Uterus (tissue), 4 donors: ENCODE data around the gene BTAF1. TPM values are rescaled to one million over a fixed set of nuclear protein-coding genes. Genes with fewer than 3 reads are reported as not detected.
A peak's percentile ranks its signal among the peaks of the same experiment; 100 is the strongest.
"Not testable (repeated sequence)": the region's sequence is repeated elsewhere in the genome, so short reads cannot be mapped to it uniquely, and the experiment has no call there.

Experiments
- DNase-seq, 2 donors: peaks; one replicate each; pipeline ENCODE4 v3.0.0-alpha.2; 2019 to 2020
- H3K27ac ChIP-seq, 2 donors: fragments of 200-600 bp; sonication (generic); 1 replicate in 1 of 2; 2 replicates in 1 of 2; pipeline ENCODE4 v1.5.1; 2016 to 2018
- H3K27me3 ChIP-seq, 2 donors: fragments of 200-600 bp; sonication (generic); one replicate each; pipeline ENCODE4 v1.5.1; 2018 to 2019; ENCODE audit warnings: control low read depth in 1 of 2
- H3K36me3 ChIP-seq, 2 donors: fragments of 200-600 bp; sonication (generic); one replicate each; pipeline ENCODE4 v1.5.1; 2019; ENCODE audit warnings: control low read depth in 1 of 2
- H3K4me1 ChIP-seq, 2 donors: fragments of 200-600 bp; sonication (generic); one replicate each; pipeline ENCODE4 v1.5.1; 2018 to 2019; ENCODE audit warnings: control low read depth in 1 of 2
- H3K4me3 ChIP-seq, 2 donors: fragments of 200-600 bp; sonication (generic); 1 replicate in 1 of 2; 2 replicates in 1 of 2; pipeline ENCODE4 v1.5.1; 2018 to 2019; ENCODE audit warnings: mild to moderate bottlenecking in 1 of 2
- H3K9me3 ChIP-seq, 2 donors: fragments of 200-600 bp; sonication (generic); one replicate each; pipeline ENCODE4 v1.5.1; 2019; ENCODE audit warnings: control low read depth in 1 of 2
- POLR2A ChIP-seq, 2 donors: fragments of 450-650 bp; IDR thresholded peaks; one replicate each; pipeline ENCODE4 v1.6.1; 2016; ENCODE audit warnings: antibody characterized with exemption in 2 of 2, mild to moderate bottlenecking in 1 of 2, moderate library complexity in 1 of 2
- intact Hi-C: fragments of 100-400 bp; cut with DNase I; formaldehyde crosslinking; loops from one replicate; pipeline ENCODE4 v1.15.1; 2023; ENCODE audit warnings: low total_unique reads
- total RNA-seq, 4 donors: library from RNA; depleted of rRNA in 3 of 4; stranded (reverse); fragments of >200 nt in 3 of 4; gene quantifications; one replicate each; pipeline versions ENCODE4 v1.1.0 to v1.2.4, GENCODE V29; 2014 to 2023
- TF ChIP-seq, protein P1 (sequence below), 4 experiments: fragments of 200-600 bp in 2 of 4; fragments of 450-650 bp in 2 of 4; sonication (generic) in 2 of 4; IDR thresholded peaks; one replicate each; pipeline ENCODE4 v1.5.1; 2016 to 2019; ENCODE audit warnings: antibody characterized with exemption in 4 of 4, mild to moderate bottlenecking in 2 of 4, moderate library complexity in 1 of 4
- donor health status: DM: yes; HTN: yes; CAD: no.

BTAF1 gene
- total RNA-seq, 4 donors from 2014 or later = 31.8 to 95.8 (median 51.5) TPM

DNA sequence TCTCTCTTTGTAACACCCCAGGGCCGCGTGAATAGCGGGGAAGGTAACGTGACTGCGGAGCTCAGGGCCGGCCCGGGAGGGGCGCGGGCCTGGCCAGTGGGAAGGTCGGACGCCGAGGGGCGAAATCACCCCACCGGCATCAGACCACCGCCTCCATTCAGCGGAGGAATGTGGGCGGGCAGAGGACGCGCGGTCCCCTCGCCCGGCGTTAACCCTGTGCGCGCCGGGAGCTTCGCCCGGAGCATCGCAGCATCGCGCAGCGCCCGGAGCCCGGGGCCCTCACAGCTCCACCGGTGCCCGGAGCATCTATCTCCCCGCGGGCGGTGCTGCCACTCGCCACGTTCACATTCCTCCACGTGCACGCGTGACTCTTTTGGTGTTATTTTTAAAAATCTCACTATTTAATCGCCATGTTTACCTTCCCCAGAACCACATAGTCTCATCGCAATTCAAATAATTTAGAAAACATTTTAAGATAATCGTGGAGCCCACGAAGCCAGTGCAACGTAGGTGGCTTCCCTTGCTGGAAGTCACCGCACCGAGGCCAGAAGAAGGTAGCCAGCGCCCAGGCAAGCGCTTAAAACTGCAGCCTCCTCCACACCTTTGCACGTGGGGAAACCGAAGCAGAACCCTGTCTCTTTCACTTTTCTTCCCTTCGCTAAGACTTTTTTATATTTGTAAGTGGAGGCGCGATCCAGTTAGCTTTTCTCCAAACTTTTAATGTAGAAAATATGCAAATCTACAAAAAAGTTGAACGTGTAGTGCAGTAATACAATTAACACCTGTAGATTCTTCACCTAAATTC, 36.1 kb upstream of the BTAF1 start:
- TF ChIP-seq, protein P1, sequence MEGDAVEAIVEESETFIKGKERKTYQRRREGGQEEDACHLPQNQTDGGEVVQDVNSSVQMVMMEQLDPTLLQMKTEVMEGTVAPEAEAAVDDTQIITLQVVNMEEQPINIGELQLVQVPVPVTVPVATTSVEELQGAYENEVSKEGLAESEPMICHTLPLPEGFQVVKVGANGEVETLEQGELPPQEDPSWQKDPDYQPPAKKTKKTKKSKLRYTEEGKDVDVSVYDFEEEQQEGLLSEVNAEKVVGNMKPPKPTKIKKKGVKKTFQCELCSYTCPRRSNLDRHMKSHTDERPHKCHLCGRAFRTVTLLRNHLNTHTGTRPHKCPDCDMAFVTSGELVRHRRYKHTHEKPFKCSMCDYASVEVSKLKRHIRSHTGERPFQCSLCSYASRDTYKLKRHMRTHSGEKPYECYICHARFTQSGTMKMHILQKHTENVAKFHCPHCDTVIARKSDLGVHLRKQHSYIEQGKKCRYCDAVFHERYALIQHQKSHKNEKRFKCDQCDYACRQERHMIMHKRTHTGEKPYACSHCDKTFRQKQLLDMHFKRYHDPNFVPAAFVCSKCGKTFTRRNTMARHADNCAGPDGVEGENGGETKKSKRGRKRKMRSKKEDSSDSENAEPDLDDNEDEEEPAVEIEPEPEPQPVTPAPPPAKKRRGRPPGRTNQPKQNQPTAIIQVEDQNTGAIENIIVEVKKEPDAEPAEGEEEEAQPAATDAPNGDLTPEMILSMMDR (IDR thresholded peaks at IDR 0.05) = no peak
- TF ChIP-seq POLR2A (IDR thresholded peaks at IDR 0.05) = no peak
- Histone ChIP-seq H3K27ac (peak overlapping the region; percentile 62 to 64), H3K27me3 (no peaks in the 10 kb centered on the region), H3K4me3 (peak overlapping the region; percentile 50 to 54), H3K9me3 (no peaks in the 10 kb centered on the region), H3K36me3 (no peaks in the 10 kb centered on the region), H3K4me1 (no peaks in the 10 kb centered on the region)
- intact Hi-C loops = no loop called here
- DNase-seq = peak; percentile 41 to 47

GRCh38 chr10:91891125-91892001, 32.2 kb upstream of the BTAF1 start:
- H3K36me3 ChIP-seq = no peaks in the 10 kb centered on the region
- H3K9me3 ChIP-seq = no peaks in the 10 kb centered on the region
- no peak for DNase-seq
- H3K4me3 ChIP-seq = no peak overlapping the region
- no peaks in the 10 kb centered on the region for H3K4me1 ChIP-seq
- intact Hi-C loops = no loop called here
- H3K27ac ChIP-seq = no peak overlapping the region
- H3K27me3 ChIP-seq = no peaks in the 10 kb centered on the region
- TF ChIP-seq, protein P1 (IDR thresholded peaks at IDR 0.05) = no peak
- TF ChIP-seq POLR2A (IDR thresholded peaks at IDR 0.05) = no peak

- TF ChIP-seq POLR2A (IDR thresholded peaks at IDR 0.05) = no peak
- TF ChIP-seq, protein P1 (IDR thresholded peaks at IDR 0.05) = no peak
- intact Hi-C loops = no loop called here
- Histone ChIP-seq H3K9me3 (no peaks in the 10 kb centered on the region), H3K36me3 (no peaks in the 10 kb centered on the region), H3K4me1 (no peaks in the 10 kb centered on the region), H3K27me3 (no peaks in the 10 kb centered on the region), H3K4me3 (no peak overlapping the region), H3K27ac (no peak overlapping the region)
- DNase-seq = no peak
Observed at GRCh38 chr10:91893051-91893450, 30.5 kb upstream of the BTAF1 start.

GRCh38 chr10:91894261-91894685, 29.3 kb upstream of the BTAF1 start:
- H3K4me3 ChIP-seq, H3K4me1 ChIP-seq: not testable (repeated sequence)

DNA sequence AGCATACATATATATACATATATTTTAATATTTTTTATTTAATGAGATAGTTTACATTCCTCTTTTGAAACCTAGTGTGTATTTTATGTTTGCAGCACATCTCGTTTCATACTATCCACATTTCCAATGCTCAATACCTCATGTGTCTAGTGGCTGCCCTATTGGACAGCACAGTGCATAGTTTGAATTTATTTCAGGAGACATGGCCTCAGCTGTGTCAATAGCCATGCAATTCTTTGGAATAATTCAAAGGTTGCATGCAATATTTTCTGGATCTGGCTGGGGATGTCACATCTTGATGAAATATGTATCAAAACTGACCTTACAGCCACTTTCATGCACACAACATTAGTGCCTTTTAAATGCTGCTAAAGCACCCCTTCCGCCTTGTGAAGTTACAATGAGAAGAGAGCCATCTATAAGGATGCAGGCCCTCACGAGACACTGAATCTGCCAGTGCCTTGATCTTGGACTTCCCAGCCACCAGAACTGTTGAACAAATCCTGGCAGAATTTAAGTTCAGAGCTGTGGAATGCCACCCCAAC, 27.3 kb upstream of the BTAF1 start:
- no peak for TF ChIP-seq POLR2A (IDR thresholded peaks at IDR 0.05)
- TF ChIP-seq, protein P1 (IDR thresholded peaks at IDR 0.05) = no peak
- Histone ChIP-seq H3K4me3 (no peak overlapping the region), H3K9me3 (no peaks in the 10 kb centered on the region), H3K36me3 (no peaks in the 10 kb centered on the region), H3K4me1 (no peaks in the 10 kb centered on the region), H3K27me3 (no peaks in the 10 kb centered on the region), H3K27ac (no peak overlapping the region)
- intact Hi-C loops = no loop called here
- DNase-seq = no peak

More at GRCh38 chr10:91894261-91894685, 29.3 kb upstream of the BTAF1 start:
- H3K36me3 ChIP-seq, intact Hi-C loops, H3K9me3 ChIP-seq, H3K27me3 ChIP-seq, DNase-seq, H3K27ac ChIP-seq: not testable (repeated sequence)
